NCI-H1048 (cell line): Measurements from ENCODE around the gene WSCD1.

Experiments used
- DNase-seq: peaks from one replicate; lab custom pipeline; 2025; lab: John Stamatoyannopoulos, UW

WSCD1 gene

DNA sequence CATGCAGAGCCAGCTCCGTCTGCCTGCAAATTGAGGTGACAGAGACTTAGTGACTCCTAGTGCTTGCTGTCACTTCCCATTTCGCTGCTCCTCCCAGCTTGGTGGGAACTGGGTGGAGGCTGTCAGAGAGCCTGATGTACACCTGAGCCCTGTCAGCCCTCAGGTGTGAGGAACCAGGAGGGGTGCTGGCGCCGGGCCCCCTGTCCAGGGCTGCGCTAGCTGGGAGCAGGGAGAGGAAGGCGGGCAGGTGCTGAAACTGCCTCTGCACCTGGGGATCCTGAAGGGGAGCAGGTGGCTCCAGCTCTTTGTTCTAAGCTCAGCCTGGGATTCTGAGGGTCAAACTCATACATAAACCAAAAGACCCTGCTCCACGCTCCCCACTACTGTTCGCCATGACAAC lies 10.8 kb upstream of the WSCD1 start:
- DNase-seq: no peak

- no peak for DNase-seq
Measured at GRCh38 chr17:6061290-6061689, 8.9 kb upstream of the WSCD1 start.

DNA sequence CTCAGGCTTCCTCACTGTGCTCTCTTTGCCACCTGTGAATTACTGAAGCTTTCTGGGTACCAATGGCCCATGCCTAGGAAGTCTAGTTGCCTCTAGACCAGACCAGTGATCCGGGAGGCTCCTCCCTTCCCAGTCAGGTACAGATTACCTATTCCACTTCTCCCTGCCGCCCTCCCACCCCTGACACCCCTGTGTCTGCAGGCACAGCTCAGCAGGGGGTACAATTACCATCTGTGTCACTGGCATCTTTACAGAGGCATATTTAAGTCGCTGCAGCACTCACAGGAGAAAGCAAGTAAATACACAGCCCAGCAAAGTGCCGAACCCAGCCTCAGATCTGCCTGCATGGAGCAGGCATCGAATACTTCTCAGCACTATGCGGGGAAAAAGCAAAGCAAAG lies 5.3 kb upstream of the WSCD1 start:
- no peak for DNase-seq

DNA sequence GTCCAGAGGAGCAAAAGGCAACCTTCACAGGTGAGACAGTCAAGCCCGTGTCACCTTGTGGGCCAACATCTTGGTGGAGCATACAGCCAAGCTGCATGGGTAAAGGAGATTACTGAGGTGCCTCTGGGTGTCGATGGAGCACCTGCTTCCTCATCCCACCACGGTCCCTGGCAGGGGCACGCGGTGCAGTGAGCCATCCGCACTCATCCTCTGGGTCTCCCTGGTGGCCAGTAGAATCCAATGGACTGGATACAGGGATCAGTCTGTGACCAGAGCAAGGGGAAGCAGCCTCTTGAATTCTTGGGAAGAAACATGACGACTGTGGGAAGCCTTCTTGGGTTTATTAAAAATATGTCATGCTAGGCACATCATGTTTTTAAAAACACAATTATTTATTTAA lies 4.8 kb upstream of the WSCD1 start:
- DNase-seq: no peak

- no peak for DNase-seq
Measured at GRCh38 chr17:6066183-6066948, 3.8 kb upstream of the WSCD1 start.

- no peak for DNase-seq
Measured at GRCh38 chr17:6067060-6067459, 3.1 kb upstream of the WSCD1 start.

- no peak for DNase-seq
Measured at GRCh38 chr17:6070430-6070912, 292 bp downstream of the WSCD1 start.

DNA sequence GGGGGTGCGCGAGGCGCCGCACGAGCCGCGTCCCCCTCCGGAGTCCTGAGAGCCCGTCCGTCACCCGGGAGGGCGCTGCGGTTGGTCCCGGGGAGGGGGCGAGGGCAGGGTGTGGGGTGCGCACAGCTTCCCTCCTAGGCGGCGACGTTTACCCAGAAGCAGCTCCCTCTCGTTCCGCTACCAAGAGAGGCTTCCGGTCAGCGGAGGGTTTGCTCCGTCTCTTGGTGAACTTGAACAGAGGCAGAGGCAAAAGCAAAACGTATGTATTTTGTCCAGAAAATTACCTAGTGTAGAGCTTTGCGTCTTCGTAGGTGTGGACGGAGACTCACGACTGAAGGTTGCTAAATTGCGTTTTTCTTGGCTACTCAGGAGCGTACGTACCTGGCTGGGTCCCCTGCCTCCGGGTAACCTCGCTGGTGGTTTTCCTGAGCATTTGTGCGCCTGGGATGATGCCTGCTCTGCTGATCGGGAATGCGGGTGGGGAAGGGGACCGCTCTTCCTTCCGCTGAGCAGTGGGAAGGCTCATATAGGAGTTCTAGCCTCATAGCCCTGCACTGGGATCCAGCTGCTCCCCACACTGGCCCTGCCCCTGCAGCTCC lies 833 bp downstream of the WSCD1 start:
- no peak for DNase-seq

- DNase-seq: no peak
Measured at GRCh38 chr17:6071528-6072065, 1.4 kb downstream of the WSCD1 start.

DNA sequence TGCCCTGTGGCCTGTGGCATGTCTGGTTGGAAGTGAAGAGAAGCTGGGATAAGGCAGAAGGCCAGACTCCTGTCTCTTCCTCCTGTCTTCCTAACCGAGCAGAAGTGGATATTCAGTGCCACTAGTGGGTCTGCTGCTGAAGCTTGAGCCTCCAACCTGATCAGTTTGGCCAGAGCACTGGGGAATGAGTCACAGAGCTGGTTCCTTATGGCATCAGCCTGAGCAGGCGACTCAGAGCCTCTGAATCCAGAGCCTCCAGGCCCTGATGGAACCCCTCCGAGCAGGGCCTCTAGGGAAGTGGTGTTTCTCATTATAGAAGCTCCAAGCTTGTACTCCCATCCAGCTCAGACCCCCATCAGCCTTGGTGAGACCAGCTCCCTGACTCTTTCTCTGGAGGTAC lies 2.0 kb downstream of the WSCD1 start:
- no peak for DNase-seq

DNA sequence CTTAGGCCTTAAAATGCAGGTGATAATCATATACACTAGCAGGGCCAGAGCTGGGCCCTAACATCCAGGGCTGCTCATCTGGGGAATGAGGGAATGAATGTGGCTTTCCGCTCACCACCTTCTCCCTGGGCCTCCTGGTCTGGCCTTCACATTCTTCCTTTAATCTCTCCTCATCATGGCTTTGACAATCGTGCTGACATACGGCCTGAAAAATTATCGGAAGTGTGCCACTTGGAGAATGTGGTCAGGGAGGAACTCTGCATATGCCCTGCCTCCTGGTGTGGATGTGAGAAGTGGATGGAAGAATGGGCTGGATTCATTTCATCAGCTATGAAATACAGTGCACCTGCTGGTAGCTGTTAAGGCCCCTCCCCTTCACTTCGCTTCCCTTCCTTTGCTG lies 2.4 kb downstream of the WSCD1 start:
- DNase-seq: no peak

DNA sequence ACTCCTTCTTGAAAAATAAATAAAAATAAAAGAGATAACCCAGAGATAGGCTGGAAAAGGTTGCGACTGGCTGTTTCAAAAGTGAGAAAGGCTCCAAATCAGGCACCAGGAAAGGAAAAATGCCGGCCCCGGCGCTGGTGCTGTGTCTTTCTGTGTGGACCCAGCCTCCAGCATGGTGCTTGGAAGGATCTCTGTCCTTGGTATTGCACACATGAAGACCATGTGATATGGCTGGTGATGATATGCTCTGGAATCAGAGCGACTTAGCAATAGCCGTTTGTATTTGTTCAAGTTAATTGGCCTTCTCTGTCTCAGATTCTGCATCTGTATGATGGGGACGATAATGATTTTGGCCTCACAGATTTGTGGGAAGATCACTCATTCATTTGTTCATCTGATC lies 3.4 kb downstream of the WSCD1 start:
- DNase-seq: no peak

DNA sequence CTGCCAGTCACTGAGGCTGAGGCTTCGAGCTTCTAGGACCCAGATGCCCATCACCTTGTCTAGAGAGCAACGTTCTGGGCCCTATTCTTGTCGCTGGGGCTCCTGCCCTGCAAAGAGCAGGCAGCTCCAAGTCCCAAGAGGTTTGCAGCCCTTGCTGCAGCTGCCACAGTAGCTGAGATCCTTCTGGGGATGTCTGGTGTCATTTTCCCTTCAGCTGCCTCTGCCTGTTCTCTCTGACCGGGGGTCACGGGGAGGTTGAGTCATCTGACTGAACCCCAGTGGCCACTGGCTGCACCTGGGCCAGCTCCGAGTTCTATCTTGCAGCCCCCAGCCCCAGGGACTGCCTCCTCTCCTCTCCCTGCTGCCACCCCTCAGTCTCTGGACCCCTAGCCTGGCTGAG lies 4.9 kb downstream of the WSCD1 start:
- DNase-seq: no peak

DNA sequence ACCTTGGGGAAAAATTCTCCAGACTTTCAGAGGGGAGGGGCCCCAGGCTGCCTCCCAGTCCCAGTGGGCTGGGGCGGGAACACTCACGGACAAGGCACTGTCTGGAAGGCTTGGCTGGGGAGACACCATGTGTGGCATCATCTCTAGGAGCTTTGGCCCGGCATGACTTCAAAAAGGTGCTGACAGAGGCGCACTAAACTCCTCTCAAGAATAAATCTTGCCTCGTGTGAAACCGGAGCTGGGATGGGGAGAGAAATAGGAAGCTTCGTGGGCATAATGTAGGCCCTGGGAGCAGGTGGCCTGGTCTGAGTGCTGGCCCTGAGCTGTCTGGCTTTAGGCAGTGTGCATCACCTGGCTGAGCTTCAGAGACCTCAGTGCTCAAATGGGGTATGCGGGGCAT lies 5.7 kb downstream of the WSCD1 start:
- no peak for DNase-seq

GRCh38 chr17:6077752-6078151 lies 7.6 kb downstream of the WSCD1 start:
- DNase-seq: no peak

DNA sequence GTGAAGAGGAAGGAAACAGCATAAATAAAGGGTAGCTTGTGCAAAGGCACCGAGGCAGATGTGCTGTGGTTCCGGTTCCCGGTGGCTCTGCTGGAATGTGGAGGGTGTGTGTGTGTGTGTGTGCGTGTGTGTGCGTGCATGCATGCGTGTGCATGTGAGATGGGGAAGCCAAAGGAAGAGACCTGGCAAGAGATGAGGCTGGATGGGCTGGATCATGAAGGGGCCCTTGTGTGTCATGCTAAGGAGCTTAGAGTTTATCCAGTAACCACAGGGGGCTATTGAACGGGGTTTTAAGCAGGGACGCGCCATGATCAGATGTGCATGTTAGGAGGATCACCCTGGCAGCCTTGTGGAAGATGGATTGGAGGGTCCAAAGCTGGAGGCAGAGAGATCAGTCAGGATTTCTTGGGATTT lies 8.3 kb downstream of the WSCD1 start:
- DNase-seq: no peak

DNA sequence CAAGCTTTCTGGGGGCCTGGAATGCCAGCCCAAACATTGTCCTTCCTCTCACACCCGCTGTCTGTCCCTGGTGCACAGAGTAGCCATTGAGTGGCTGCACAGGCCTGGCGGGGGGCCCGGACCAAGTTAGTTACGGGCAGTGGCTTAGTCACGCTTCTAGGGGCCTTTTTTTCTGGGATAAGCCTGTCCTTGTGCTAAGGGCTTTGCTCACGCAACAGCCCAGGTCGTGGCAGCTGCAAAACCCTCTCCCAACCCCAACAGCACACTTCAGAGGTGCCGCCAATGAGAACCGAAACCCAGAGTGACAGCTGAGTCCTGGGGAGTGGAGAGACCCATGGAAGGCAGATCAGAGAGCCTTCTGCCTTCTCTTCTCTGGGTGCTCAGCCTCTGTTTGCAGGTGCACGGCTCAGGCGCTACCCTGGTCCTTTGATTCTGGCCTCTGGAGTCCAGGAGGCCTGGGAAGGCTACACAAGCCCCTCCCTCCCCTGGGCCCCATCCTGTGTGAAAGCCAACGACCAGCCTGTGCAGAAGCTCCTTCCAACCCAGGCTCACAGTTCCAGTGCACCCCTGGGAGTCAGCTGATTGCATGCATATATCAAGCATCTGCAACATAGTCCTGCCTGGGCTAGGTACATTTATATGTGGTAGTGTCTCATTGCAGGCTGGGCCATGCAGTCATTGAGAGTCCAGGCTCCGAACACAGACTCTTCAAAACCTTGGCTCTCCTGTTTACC lies 9.1 kb downstream of the WSCD1 start:
- no peak for DNase-seq

DNA sequence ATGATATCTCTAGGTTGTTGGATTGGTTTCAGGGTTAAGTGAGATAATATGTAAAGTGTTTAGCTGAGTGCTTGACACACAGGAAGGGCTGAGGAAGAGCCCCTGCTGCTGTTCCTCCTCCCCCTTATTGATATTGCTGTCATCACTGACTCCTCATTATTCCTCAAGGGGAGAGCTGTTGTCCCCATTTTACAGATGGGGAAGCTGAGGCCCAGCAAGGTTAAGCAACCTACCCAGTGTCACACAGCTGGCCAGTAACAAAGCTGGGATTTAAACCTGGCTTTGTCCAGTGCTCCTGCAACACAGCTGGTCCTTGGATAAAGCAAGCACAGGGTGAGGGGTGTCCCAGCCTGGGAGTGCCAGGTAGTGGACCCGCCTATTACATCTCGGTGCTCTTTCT lies 9.8 kb downstream of the WSCD1 start:
- DNase-seq: no peak

GRCh38 chr17:6080711-6081430 lies 10.7 kb downstream of the WSCD1 start:
- DNase-seq: no peak

DNA sequence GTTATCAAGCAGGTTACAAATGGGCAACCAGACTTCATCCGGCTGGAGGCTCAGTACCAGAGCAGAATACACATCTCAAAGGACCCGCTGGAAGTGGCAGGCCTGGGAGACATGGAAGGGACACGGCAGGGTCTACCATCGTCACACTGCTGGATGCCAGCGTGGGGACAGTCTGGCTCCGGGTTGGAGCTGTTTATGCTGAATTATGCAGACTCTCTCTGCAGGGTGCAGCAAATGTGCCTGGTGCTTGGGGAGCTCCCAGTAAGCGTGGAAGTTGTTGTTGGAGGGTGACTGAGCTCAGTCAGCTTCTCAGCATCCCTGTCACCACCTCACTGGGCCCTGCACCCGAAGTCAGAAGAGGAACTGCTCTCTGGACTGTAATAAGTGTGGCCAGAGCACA lies 12.2 kb downstream of the WSCD1 start:
- no peak for DNase-seq

DNA sequence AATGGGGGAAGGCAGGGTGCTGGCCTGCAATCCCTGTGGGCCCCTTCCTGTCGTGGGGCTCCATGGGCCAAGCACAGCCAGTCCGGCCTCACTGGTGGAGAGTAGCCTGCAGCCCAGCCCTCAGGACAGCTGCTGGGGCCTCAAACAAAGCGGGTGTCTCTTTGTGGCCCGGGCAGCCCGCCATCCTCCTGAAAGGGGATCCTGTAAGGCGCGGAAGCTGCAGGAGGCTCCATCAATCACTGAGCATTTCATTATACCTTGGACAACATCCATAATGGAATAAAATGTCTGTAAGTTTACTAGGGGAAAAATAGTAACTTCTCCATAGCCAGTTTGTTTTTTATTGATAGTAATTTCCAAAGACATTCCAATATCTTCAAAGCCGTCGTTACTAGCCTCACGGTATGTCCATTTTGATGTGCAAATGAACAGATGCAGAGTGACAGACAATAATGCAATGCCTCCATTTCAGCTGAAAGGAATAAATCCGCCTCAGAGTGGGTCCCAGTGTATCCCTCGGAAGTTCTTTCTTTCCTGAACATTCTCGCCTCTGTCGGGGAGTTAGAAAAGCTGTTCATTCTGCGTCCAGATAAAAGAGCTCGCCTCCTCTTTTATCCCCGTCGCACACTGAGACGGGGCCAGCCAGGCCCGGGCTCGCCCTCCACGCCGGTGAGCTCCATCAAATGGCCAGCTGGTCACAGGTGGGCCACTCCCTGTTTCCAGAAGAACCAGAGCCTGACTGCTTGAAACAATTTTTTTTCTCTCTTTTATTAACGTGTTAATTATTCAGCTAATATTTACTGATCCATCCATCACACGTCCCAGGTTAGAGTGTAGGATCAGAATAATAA lies 14.4 kb downstream of the WSCD1 start:
- DNase-seq: no peak
